ENCODE data around the gene HCK.

Gene HCK

GRCh38 chr20:32007787-32008616 is 44.0 kb upstream of the HCK start:
- no peak for TF ChIP-seq CTCF (IDR thresholded peaks at IDR 0.05)
- intact Hi-C loops (cut with DNase I; ENCODE audit: low total_unique reads) = no loop called here
- Histone ChIP-seq H3K27ac (no peak overlapping the region), H3K9me3 (no peaks in the 10 kb centered on the region), H3K4me1 (no peaks in the 10 kb centered on the region), H3K27me3 (peaks cover 0 to 29% of the 10 kb centered on the region in 2 donors), H3K36me3 (no peaks in the 10 kb centered on the region), H3K4me3 (no peak overlapping the region)
- peak in 1 of 2 donors; percentile 31 for DNase-seq

GRCh38 chr20:32009564-32009963 is 42.5 kb upstream of the HCK start:
- Histone ChIP-seq H3K4me1 (no peaks in the 10 kb centered on the region), H3K27me3 (peaks cover 0 to 35% of the 10 kb centered on the region in 2 donors), H3K27ac (no peak overlapping the region), H3K36me3 (no peaks in the 10 kb centered on the region), H3K9me3 (no peaks in the 10 kb centered on the region), H3K4me3 (no peak overlapping the region)
- DNase-seq = no peak
- intact Hi-C loops (cut with DNase I; ENCODE audit: low total_unique reads) = no loop called here
- no peak for TF ChIP-seq CTCF (IDR thresholded peaks at IDR 0.05)

- intact Hi-C loops (cut with DNase I; ENCODE audit: low total_unique reads) = no loop called here
- Histone ChIP-seq H3K4me1 (no peaks in the 10 kb centered on the region), H3K27ac (no peak within 1 kb of the TSS), H3K27me3 (peaks cover 0 to 40% of the 10 kb centered on the region in 2 donors), H3K4me3 (peak within 1 kb of the TSS; percentile 9 to 27), H3K9me3 (no peaks in the 10 kb centered on the region), H3K36me3 (no peaks in the 10 kb centered on the region)
- DNase-seq = no peak
- TF ChIP-seq CTCF (IDR thresholded peaks at IDR 0.05) = no peak
Measured at GRCh38 chr20:32010101-32010500, 41.9 kb upstream of the HCK start, which contains the start of gene CCM2L. Gene CCM2L (plus strand): TSS chr20:32010438. CDS start chr20:32010455, 17 bp downstream.

- no peak for TF ChIP-seq CTCF (IDR thresholded peaks at IDR 0.05)
- no peaks in the 10 kb centered on the region for H3K4me1 ChIP-seq
- intact Hi-C loops (cut with DNase I; ENCODE audit: low total_unique reads) = no loop called here
- peak overlapping the region; percentile 9 to 27 for H3K4me3 ChIP-seq
- H3K27ac ChIP-seq = no peak overlapping the region
- H3K9me3 ChIP-seq = no peaks in the 10 kb centered on the region
- no peaks in the 10 kb centered on the region for H3K36me3 ChIP-seq
- H3K27me3 ChIP-seq = peaks cover 0 to 40% of the 10 kb centered on the region in 2 donors
- DNase-seq = no peak
Measured at GRCh38 chr20:32010666-32011065, 41.4 kb upstream of the HCK start.

GRCh38 chr20:32012159-32012688 is 39.8 kb upstream of the HCK start:
- Histone ChIP-seq H3K36me3 (no peaks in the 10 kb centered on the region), H3K27ac (no peak overlapping the region), H3K9me3 (no peaks in the 10 kb centered on the region), H3K4me3 (no peak overlapping the region), H3K27me3 (peaks cover 0 to 50% of the 10 kb centered on the region in 2 donors), H3K4me1 (no peaks in the 10 kb centered on the region)
- TF ChIP-seq CTCF (IDR thresholded peaks at IDR 0.05) = no peak
- intact Hi-C loops (cut with DNase I; ENCODE audit: low total_unique reads) = no loop called here
- no peak for DNase-seq
